Upper lobe of left lung (tissue), 6 donors: ENCODE data around the gene C20orf96. TPM values are rescaled to one million over a fixed set of nuclear protein-coding genes. Genes with fewer than 3 reads are reported as not detected.

Experiments
- ATAC-seq, 2 donors: fragments of 200-7000 bp; cut with Tn5 transposase; one replicate each; pipeline ENCODE4 v1.9.1; 2022; ENCODE audit warnings: mild to moderate bottlenecking in 2 of 2, moderate library complexity in 2 of 2; ENCODE audit not compliant: low FRiP score in 2 of 2
- DNase-seq, 2 donors: peaks; one replicate each; pipeline ENCODE4 v3.0.0-alpha.2; 2019 to 2020
- H3K27ac ChIP-seq, 4 donors: fragments of 200-600 bp; sonication (generic); one replicate each; pipeline ENCODE4 v1.5.1; 2016 to 2019
- H3K27me3 ChIP-seq, 4 donors: fragments of 200-600 bp; sonication (generic); one replicate each; pipeline ENCODE4 v1.5.1; 2017 to 2019
- H3K36me3 ChIP-seq, 4 donors: fragments of 200-600 bp; sonication (generic); one replicate each; pipeline ENCODE4 v1.5.1; 2016 to 2019
- H3K4me1 ChIP-seq, 4 donors: fragments of 200-600 bp; sonication (generic); one replicate each; pipeline ENCODE4 v1.5.1; 2018 to 2019
- H3K4me3 ChIP-seq, 4 donors: fragments of 200-600 bp; sonication (generic); one replicate each; pipeline ENCODE4 v1.5.1; 2017 to 2019; ENCODE audit warnings: mild to moderate bottlenecking in 2 of 4, moderate library complexity in 1 of 4
- H3K9me3 ChIP-seq, 4 donors: fragments of 200-600 bp; sonication (generic); one replicate each; pipeline ENCODE4 v1.5.1; 2018 to 2019
- CTCF ChIP-seq, 6 experiments: fragments of 450-650 bp in 4 of 6; fragments of 200-600 bp in 2 of 6; sonication (generic) in 2 of 6; IDR thresholded peaks; one replicate each; pipeline ENCODE4 v1.5.1; 2016 to 2019; ENCODE audit warnings: antibody characterized with exemption in 6 of 6
- EP300 ChIP-seq, 4 donors: sonication (generic); formaldehyde crosslinking; IDR thresholded peaks; one replicate each; pipeline ENCODE4 v1.5.1; 2017; ENCODE audit warnings: antibody characterized with exemption in 4 of 4, control low read depth in 2 of 4
- POLR2A ChIP-seq, 4 donors: fragments of 450-650 bp; IDR thresholded peaks; one replicate each; pipeline ENCODE4 v1.5.1; 2016 to 2017; ENCODE audit warnings: antibody characterized with exemption in 4 of 4, mild to moderate bottlenecking in 2 of 4
- POLR2AphosphoS5 ChIP-seq, 2 donors: sonication (generic); formaldehyde crosslinking; IDR thresholded peaks; one replicate each; pipeline ENCODE4 v1.5.1; 2017; ENCODE audit warnings: antibody characterized with exemption in 2 of 2
- WGBS, 2 donors: methylation state at CpG; one replicate each; pipeline ENCODE4 v1.1.5; 2017 to 2018; 5-methylcytosine and 5-hydroxymethylcytosine counted together
- total RNA-seq, 6 donors: library from RNA; depleted of rRNA in 4 of 6; stranded (reverse); fragments of >200 nt in 4 of 6; gene quantifications; one replicate each; pipeline versions ENCODE4 v1.1.0 to v1.2.1, GENCODE V29; 2016 to 2021
- donor health status: DM: no; HTN: no; CAD: no; lungs with moderate emphysema.
- donor health status: DM: no; HTN: yes; CAD: no; lungs with severe emphysema.

The C20orf96 gene
- total RNA-seq, 6 donors from 2014 or later, result 3.0 to 31.4 (median 10.3) TPM

GRCh38 chr20:310645-311044, 20.1 kb upstream of the C20orf96 start:
- no peaks in the 10 kb centered on the region for H3K9me3 ChIP-seq
- 7 to 9% methylated on average over 7 of the region's 7 CpGs for WGBS, 2 donors
- TF ChIP-seq POLR2AphosphoS5 (IDR thresholded peaks at IDR 0.05), result no peak
- TF ChIP-seq CTCF (IDR thresholded peaks at IDR 0.05), result no peak
- no peak for TF ChIP-seq POLR2A (IDR thresholded peaks at IDR 0.05)
- no peak for TF ChIP-seq EP300 (IDR thresholded peaks at IDR 0.05)
- ATAC-seq (no peak), DNase-seq (no peak)
- no peaks in the 10 kb centered on the region for H3K36me3 ChIP-seq
- no peaks in the 10 kb centered on the region for H3K27me3 ChIP-seq
- H3K4me1 ChIP-seq, result peaks cover 15 to 20% (median 17%) of the 10 kb centered on the region in 4 donors
- H3K4me3 ChIP-seq, result peak overlapping the region in 3 of 4 donors; percentile 50 to 59 (median 57)
- peak overlapping the region; percentile 65 to 88 (median 85) for H3K27ac ChIP-seq

- H3K4me1 ChIP-seq, result peaks cover 15 to 20% (median 17%) of the 10 kb centered on the region in 4 donors
- H3K9me3 ChIP-seq, result no peaks in the 10 kb centered on the region
- H3K4me3 ChIP-seq, result peak overlapping the region in 3 of 4 donors; percentile 50 to 59 (median 57)
- no peaks in the 10 kb centered on the region for H3K27me3 ChIP-seq
- WGBS, 2 donors, result 3 to 7% methylated on average over 30 to 31 of the region's 31 CpGs
- H3K27ac ChIP-seq, result peak overlapping the region; percentile 65 to 88 (median 85)
- ATAC-seq, result peak; percentile 99 to 100
- no peaks in the 10 kb centered on the region for H3K36me3 ChIP-seq
- DNase-seq, result peak; percentile 95 to 99
- peak in 1 of 4 donors; percentile 25 for TF ChIP-seq EP300 (IDR thresholded peaks at IDR 0.05)
- no peak for TF ChIP-seq CTCF (IDR thresholded peaks at IDR 0.05)
- peak in 2 of 4 donors; percentile 14 to 42 for TF ChIP-seq POLR2A (IDR thresholded peaks at IDR 0.05)
- peak; percentile 42 to 53 for TF ChIP-seq POLR2AphosphoS5 (IDR thresholded peaks at IDR 0.05)
These were observed 19.5 kb upstream of the C20orf96 start for GRCh38 chr20:309841-310644.

GRCh38 chr20:309306-309840, 18.8 kb upstream of the C20orf96 start:
- no peak for DNase-seq
- H3K27me3 ChIP-seq, result no peaks in the 10 kb centered on the region
- no peaks in the 10 kb centered on the region for H3K9me3 ChIP-seq
- peak in 1 of 2 donors; percentile 36 for ATAC-seq
- H3K4me1 ChIP-seq, result peaks cover 15 to 20% (median 17%) of the 10 kb centered on the region in 4 donors
- peak in 1 of 6 experiments; percentile 18 for TF ChIP-seq CTCF (IDR thresholded peaks at IDR 0.05)
- TF ChIP-seq POLR2A (IDR thresholded peaks at IDR 0.05), result no peak
- H3K36me3 ChIP-seq, result no peaks in the 10 kb centered on the region
- H3K27ac ChIP-seq, result peak overlapping the region; percentile 65 to 88 (median 85)
- WGBS, 2 donors, result 3 to 9% methylated on average over 6 of the region's 6 CpGs
- H3K4me3 ChIP-seq, result peak overlapping the region in 3 of 4 donors; percentile 50 to 59 (median 57)

- ATAC-seq, result no peak
- Histone ChIP-seq H3K4me1 (peaks cover 15 to 20% (median 17%) of the 10 kb centered on the region in 4 donors), H3K27me3 (no peaks in the 10 kb centered on the region), H3K4me3 (no peak overlapping the region), H3K27ac (peak overlapping the region; percentile 65 to 88 (median 85)), H3K36me3 (no peaks in the 10 kb centered on the region), H3K9me3 (no peaks in the 10 kb centered on the region)
- WGBS, 2 donors, result 67 to 77% methylated on average over 4 to 6 of the region's 7 CpGs
- no peak for TF ChIP-seq POLR2AphosphoS5 (IDR thresholded peaks at IDR 0.05)
- TF ChIP-seq CTCF (IDR thresholded peaks at IDR 0.05), result no peak
- no peak for TF ChIP-seq POLR2A (IDR thresholded peaks at IDR 0.05)
- no peak for TF ChIP-seq EP300 (IDR thresholded peaks at IDR 0.05)
- no peak for DNase-seq
These were observed 18.0 kb upstream of the C20orf96 start for GRCh38 chr20:308427-309038.
